ENCODE data around the gene TUBD1. TPM values are rescaled to one million over a fixed set of nuclear protein-coding genes. Genes with fewer than 3 reads are reported as not detected.

The TUBD1 gene
- total and polyA plus RNA-seq, 2 donors from 2014 or later = 6.8 to 11.9 TPM

DNA sequence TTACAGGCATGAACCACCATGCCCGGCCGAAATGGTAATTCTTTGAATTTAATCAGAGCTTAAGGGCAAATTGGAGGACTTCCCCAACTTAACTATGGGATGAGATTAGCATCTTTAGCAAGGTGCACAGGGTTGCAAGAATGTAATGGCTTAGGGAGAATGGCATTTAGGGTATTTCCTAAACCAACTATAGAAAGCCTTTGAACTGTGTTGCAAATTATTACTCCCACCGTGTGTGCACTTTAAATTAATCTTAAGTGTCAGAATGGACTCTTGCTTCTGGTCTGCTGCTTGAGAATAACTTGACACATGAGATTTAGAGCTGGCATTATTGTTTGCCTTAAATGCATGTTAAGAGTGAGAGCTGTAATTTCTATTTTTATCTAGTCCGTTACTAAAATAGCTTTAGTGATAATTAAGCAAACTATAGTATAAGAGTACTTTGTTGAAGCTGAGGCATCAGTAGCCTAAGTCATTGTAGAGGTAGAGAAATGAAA is 59.8 kb downstream of the TUBD1 start:
- intact Hi-C loops (cut with DNase I) = no loop called here
- H3K27ac ChIP-seq (ENCODE audit: low read depth in 2 of 2, low read length in 2 of 2) = no peak overlapping the region
- DNase-seq (peak in 2 of 5 donors; percentile 53 to 68), FAIRE-seq (no peak)
- no peaks in the 10 kb centered on the region for H3K9me3 ChIP-seq (ENCODE audit: control insufficient read depth in 2 of 3, insufficient read depth in 1 of 3, low read length in 3 of 3)
- H3K27me3 ChIP-seq (ENCODE audit: control insufficient read depth, insufficient read depth, low read length) = no peaks in the 10 kb centered on the region
- peaks cover 4 to 16% (median 6%) of the 10 kb centered on the region in 3 donors for H3K4me1 ChIP-seq (ENCODE audit: control insufficient read depth in 2 of 3, insufficient read depth in 2 of 3, low read depth in 1 of 3, low read length in 3 of 3)
- no peaks in the 10 kb centered on the region for H3K36me3 ChIP-seq (ENCODE audit: control insufficient read depth in 2 of 3, insufficient read depth in 3 of 3, low read length in 3 of 3)
- no peak overlapping the region for H3K4me3 ChIP-seq (ENCODE audit: low read length in 3 of 3)
- TF ChIP-seq CTCF (IDR thresholded peaks at IDR 0.05; ENCODE audit: borderline replicate concordance, extremely low read depth, insufficient read depth) = no peak
- H3K9ac ChIP-seq (ENCODE audit: low read length in 3 of 3) = no peak overlapping the region

- Histone ChIP-seq H3K36me3 (ENCODE audit: control insufficient read depth in 2 of 3, insufficient read depth in 3 of 3, low read length in 3 of 3) (no peaks in the 10 kb centered on the region), H3K27me3 (ENCODE audit: control insufficient read depth, insufficient read depth, low read length) (no peaks in the 10 kb centered on the region), H3K9ac (ENCODE audit: low read length in 3 of 3) (no peak overlapping the region), H3K4me1 (ENCODE audit: control insufficient read depth in 2 of 3, insufficient read depth in 2 of 3, low read depth in 1 of 3, low read length in 3 of 3) (peaks cover 3 to 17% (median 4%) of the 10 kb centered on the region in 3 donors), H3K9me3 (ENCODE audit: control insufficient read depth in 2 of 3, insufficient read depth in 1 of 3, low read length in 3 of 3) (no peaks in the 10 kb centered on the region), H3K27ac (ENCODE audit: low read depth in 2 of 2, low read length in 2 of 2) (peak overlapping the region in 1 of 2 donors; percentile 66), H3K4me3 (ENCODE audit: low read length in 3 of 3) (no peak overlapping the region)
- TF ChIP-seq CTCF (IDR thresholded peaks at IDR 0.05; ENCODE audit: borderline replicate concordance, extremely low read depth, insufficient read depth) = no peak
- no peak for FAIRE-seq
- DNase-seq = no peak
- intact Hi-C loops (cut with DNase I) = no loop called here
Measured at GRCh38 chr17:59830846-59831486, 61.8 kb downstream of the TUBD1 start.

DNA sequence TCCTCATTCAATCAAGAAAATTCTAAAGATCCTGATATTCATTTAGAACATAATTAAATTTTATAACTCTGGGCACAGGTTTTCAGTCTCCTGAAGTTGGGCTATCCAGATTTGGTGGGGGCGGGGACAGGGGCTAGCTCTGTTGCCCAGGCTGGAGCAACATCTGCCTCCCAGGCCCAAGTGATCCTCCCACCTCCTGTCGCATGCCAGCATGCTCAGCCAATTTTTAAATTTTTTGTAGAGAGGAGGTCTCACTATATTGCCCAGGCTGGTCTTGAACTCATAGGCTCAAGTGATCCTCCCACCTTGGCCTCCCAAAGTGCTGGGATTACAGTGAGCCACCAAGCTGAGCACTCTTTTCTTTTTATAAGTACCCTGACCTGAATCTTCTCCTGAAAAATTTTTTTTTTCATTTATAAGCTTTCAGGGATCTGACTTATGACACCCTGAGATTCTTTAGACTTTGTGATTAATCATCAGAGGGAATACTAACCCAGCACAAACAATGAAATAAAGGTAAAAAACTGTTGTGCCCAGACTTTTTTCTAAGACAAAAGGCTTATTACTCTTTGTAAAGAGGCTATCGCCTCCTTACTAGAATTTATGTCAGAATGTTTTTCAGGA is 62.6 kb downstream of the TUBD1 start:
- H3K4me1 ChIP-seq (ENCODE audit: control insufficient read depth in 2 of 3, insufficient read depth in 2 of 3, low read depth in 1 of 3, low read length in 3 of 3) = peaks cover 3 to 17% (median 4%) of the 10 kb centered on the region in 3 donors
- no peak overlapping the region for H3K9ac ChIP-seq (ENCODE audit: low read length in 3 of 3)
- no peaks in the 10 kb centered on the region for H3K27me3 ChIP-seq (ENCODE audit: control insufficient read depth, insufficient read depth, low read length)
- no peaks in the 10 kb centered on the region for H3K9me3 ChIP-seq (ENCODE audit: control insufficient read depth in 2 of 3, insufficient read depth in 1 of 3, low read length in 3 of 3)
- peak overlapping the region in 1 of 3 donors; percentile 0 for H3K4me3 ChIP-seq (ENCODE audit: low read length in 3 of 3)
- DNase-seq = peak in 1 of 5 donors; percentile 50
- intact Hi-C loops (cut with DNase I) = no loop called here
- no peaks in the 10 kb centered on the region for H3K36me3 ChIP-seq (ENCODE audit: control insufficient read depth in 2 of 3, insufficient read depth in 3 of 3, low read length in 3 of 3)
- no peak for FAIRE-seq
- H3K27ac ChIP-seq (ENCODE audit: low read depth in 2 of 2, low read length in 2 of 2) = peak overlapping the region; percentile 10 to 75
- no peak for TF ChIP-seq CTCF (IDR thresholded peaks at IDR 0.05; ENCODE audit: borderline replicate concordance, extremely low read depth, insufficient read depth)

All from kidney (tissue), 14 donors.